ENCODE measurements around the gene VEGFC. TPM values are rescaled to one million over a fixed set of nuclear protein-coding genes. Genes with fewer than 3 reads are reported as not detected.

VEGFC gene
- total RNA-seq, 2 donors from 2014 or later = not detected

DNA sequence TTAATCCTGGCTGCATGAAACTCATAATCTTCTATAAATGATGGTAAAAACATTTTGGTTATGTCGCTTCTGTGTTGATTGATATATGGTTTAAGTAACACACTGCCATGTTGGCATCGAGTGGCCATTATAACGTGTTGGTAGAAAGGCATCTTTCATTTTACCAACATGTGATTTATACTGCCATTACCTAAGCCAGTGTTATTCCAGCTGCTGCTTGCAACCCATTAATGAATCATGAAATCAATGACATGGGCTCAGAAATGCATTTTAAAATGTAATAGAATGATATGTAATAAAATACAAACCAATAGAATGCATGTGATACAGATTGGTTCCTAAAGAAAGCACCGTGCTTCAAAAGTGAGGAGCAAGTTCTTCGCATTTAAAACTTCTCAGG, 102.0 kb downstream of the VEGFC start:
- Mint-ChIP-seq H3K27ac (no peak overlapping the region), H3K9me3 (no peaks in the 10 kb centered on the region), H3K4me3 (no peak overlapping the region), H3K4me1 (ENCODE audit: low read depth) (no peaks in the 10 kb centered on the region), H3K27me3 (ENCODE audit: low read depth) (no peaks in the 10 kb centered on the region), H3K36me3 (ENCODE audit: insufficient read depth in 2 of 2) (no peaks in the 10 kb centered on the region)
- no peak for DNase-seq
- ATAC-seq (replicated peaks in 1 of 2) = no peak

DNA sequence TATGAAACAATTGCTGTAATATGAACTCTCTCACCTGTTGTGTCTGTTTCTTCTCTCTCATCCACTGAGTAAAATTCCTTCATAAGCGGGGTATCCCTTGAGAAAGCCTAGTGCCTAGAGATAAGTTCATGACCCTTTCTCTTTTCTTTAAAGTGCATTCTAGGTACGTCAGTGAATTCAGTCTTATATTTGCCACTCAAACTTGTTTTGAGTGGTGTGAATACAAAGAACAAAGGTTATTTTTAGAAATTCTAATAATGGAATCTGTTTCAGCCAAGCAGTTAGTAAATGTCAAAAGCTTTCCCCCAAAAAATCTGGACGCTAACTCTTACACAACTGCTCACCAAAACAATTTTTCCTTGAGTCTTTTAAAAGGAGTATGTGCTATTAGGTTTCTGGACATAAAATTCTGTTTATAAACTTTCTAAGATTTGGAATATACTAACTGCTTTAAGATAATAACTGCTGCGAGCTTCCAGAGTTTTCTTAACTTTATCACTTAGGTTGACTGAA, 112.0 kb downstream of the VEGFC start:
- ATAC-seq (replicated peaks in 1 of 2) (no peak), DNase-seq (no peak)
- H3K9me3 Mint-ChIP-seq = peaks cover 0 to 3% of the 10 kb centered on the region in 2 donors
- H3K4me1 Mint-ChIP-seq (ENCODE audit: low read depth) = no peaks in the 10 kb centered on the region
- no peaks in the 10 kb centered on the region for H3K27me3 Mint-ChIP-seq (ENCODE audit: low read depth)
- H3K36me3 Mint-ChIP-seq (ENCODE audit: insufficient read depth in 2 of 2) = no peaks in the 10 kb centered on the region
- H3K4me3 Mint-ChIP-seq = no peak overlapping the region
- peak overlapping the region; percentile 55 for H3K27ac Mint-ChIP-seq

DNA sequence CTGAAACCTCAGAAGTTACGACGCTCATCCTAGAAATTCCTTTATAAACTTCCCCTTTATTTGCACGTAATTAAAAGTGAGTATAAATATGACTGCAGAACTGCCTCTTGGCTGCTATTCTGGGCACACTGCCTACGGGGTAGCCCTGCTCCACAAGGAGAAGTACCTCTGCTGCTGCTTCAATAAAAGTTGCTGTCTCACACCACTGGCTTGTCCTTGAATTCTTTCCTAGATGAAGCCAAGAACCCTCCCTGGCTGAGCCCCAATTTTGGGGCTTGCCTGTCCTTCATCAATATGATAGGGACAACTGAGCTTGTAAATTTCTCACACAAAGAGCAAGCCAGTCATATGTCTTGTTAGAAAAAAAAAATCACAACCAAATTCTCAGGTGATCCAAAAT, 115.8 kb downstream of the VEGFC start:
- peaks cover 0 to 3% of the 10 kb centered on the region in 2 donors for H3K9me3 Mint-ChIP-seq
- H3K36me3 Mint-ChIP-seq (ENCODE audit: insufficient read depth in 2 of 2) = no peaks in the 10 kb centered on the region
- no peak overlapping the region for H3K4me3 Mint-ChIP-seq
- no peak overlapping the region for H3K27ac Mint-ChIP-seq
- ATAC-seq (replicated peaks in 1 of 2) (no peak), DNase-seq (no peak)
- H3K27me3 Mint-ChIP-seq (ENCODE audit: low read depth) = no peaks in the 10 kb centered on the region
- no peaks in the 10 kb centered on the region for H3K4me1 Mint-ChIP-seq (ENCODE audit: low read depth)

DNA sequence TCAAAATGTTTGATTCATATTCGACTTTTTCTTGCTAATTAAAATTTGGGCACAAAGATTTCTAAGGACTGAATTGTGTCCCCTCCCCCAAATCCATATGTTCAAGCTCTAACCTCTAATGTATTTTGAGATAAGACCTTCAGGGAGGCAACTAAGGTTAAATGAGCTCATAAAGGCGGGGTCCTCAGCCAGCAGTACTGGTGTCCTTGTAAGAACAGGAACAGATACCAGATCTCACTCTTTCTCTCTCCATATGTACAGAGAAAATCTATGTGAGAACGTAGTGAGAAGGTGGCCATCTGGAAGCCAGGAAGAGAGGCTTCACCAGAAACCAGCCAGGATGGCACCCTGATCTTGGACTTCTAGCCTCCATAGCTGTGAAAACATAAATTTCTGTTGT, 116.9 kb downstream of the VEGFC start:
- Mint-ChIP-seq H3K9me3 (peaks cover 0 to 3% of the 10 kb centered on the region in 2 donors), H3K36me3 (ENCODE audit: insufficient read depth in 2 of 2) (no peaks in the 10 kb centered on the region), H3K27me3 (ENCODE audit: low read depth) (no peaks in the 10 kb centered on the region), H3K4me1 (ENCODE audit: low read depth) (no peaks in the 10 kb centered on the region), H3K27ac (no peak overlapping the region), H3K4me3 (no peak overlapping the region)
- no peak for ATAC-seq (replicated peaks in 1 of 2)
- DNase-seq = no peak

DNA sequence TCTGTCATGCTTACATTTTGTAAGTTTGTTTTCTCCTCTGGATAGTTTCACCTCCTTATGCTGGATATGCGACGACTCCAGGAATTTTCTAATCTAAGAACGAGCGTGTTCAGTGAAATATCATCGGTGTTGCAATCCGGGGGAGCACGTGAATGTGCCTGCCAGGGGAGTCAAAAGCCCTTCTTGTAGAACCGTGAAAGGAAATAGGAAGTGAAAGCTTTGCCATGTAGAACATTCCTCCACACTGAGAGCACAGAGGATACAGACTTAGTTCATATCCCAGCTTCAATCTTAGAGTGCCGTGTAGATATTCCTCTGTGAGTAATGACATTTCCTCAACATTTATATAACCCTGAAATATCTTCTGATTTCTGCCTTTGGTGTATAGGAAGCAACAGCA, 121.2 kb downstream of the VEGFC start:
- ATAC-seq (replicated peaks in 1 of 2) = no peak
- Mint-ChIP-seq H3K4me1 (ENCODE audit: low read depth) (no peaks in the 10 kb centered on the region), H3K4me3 (no peak overlapping the region), H3K27me3 (ENCODE audit: low read depth) (no peaks in the 10 kb centered on the region), H3K9me3 (no peaks in the 10 kb centered on the region), H3K36me3 (ENCODE audit: insufficient read depth in 2 of 2) (no peaks in the 10 kb centered on the region), H3K27ac (no peak overlapping the region)
- DNase-seq = no peak

DNA sequence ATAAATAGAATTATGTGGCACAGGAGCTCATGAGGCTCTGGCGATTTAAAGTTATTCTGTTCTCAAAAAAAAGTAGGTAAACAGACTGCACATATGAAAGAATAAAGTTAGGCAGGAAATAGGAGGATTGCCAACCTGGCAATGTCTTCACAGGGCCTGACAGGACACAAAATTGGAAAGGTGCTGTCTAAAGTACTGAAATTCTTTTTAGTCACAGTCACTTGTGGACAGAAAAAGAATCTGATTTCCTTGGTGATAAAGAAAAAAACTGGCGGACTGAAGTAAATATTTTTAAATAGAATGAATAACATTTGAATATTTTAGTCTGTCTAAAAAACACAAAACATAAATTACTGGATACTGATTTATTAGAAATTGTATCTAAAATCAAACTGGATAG, 124.4 kb downstream of the VEGFC start:
- no peak overlapping the region for H3K4me3 Mint-ChIP-seq
- no peaks in the 10 kb centered on the region for H3K9me3 Mint-ChIP-seq
- H3K27ac Mint-ChIP-seq = no peak overlapping the region
- no peaks in the 10 kb centered on the region for H3K27me3 Mint-ChIP-seq (ENCODE audit: low read depth)
- H3K36me3 Mint-ChIP-seq (ENCODE audit: insufficient read depth in 2 of 2) = no peaks in the 10 kb centered on the region
- ATAC-seq (replicated peaks in 1 of 2) (no peak), DNase-seq (no peak)
- no peaks in the 10 kb centered on the region for H3K4me1 Mint-ChIP-seq (ENCODE audit: low read depth)

DNA sequence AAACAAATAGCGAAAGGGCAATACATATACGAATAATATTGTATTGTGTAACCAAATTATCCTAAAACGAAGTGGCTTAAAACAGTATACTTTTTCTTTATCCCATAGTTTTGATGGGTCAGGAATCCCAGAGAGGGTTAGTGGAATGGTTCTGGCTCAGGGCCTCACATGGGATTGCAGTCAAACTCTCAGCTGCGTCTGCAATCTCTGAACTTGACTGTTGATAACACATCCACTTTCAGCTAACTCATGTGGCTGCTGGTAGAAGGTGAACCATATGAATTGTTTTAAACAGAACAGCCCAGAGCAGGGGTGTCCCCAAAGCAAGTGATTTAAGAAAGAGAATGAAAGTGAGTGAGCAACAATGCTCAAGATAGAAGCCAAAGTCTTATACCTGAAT, 127.8 kb downstream of the VEGFC start:
- Mint-ChIP-seq H3K36me3 (ENCODE audit: insufficient read depth in 2 of 2) (no peaks in the 10 kb centered on the region), H3K4me3 (no peak overlapping the region), H3K9me3 (no peaks in the 10 kb centered on the region), H3K27me3 (ENCODE audit: low read depth) (no peaks in the 10 kb centered on the region), H3K27ac (no peak overlapping the region), H3K4me1 (ENCODE audit: low read depth) (no peaks in the 10 kb centered on the region)
- no peak for DNase-seq
- ATAC-seq (replicated peaks in 1 of 2) = no peak

DNA sequence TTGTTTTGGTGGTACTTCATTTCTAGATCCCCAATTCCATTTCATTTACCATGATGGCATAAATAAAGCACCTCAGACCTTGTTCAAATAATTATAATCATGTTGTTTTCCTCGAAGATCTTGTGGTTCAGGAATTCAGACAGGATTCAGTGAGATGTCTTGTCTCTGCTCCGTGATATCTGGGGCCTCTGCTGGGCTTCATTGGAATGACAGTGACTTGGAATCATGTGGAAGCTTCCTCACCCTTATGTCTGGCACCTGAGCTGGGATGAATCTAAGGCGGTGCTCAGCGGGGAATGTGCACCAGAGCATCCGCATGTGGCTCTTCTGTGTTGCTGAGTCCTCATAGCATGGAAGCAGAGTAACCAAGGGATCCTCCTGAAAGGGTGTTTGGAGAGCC, 132.2 kb downstream of the VEGFC start:
- DNase-seq = no peak
- Mint-ChIP-seq H3K4me3 (no peak overlapping the region), H3K27ac (no peak overlapping the region), H3K4me1 (ENCODE audit: low read depth) (no peaks in the 10 kb centered on the region), H3K36me3 (ENCODE audit: insufficient read depth in 2 of 2) (no peaks in the 10 kb centered on the region), H3K9me3 (peaks cover 0 to 1% of the 10 kb centered on the region in 2 donors), H3K27me3 (ENCODE audit: low read depth) (no peaks in the 10 kb centered on the region)
- ATAC-seq (replicated peaks in 1 of 2) = no peak

DNA sequence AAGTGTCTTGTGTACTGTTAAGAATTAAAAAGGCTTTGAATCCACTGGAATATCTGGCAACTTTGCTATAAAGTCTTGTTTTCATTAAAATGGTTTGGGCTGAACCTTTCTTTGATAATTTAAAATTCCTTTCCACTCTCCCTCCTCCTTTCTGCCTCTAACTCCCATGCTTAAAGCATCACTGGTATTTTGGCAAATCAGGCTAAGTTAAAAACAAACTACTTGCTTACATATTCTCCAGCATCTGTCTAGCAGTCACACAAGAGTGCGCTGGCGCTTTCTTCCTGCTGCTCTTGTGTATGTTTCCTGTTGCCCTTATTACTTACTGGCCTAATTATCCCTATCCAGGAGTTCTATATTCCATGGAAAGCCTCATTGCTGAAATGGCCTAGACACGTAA, 136.6 kb downstream of the VEGFC start:
- no peak for ATAC-seq (replicated peaks in 1 of 2)
- Mint-ChIP-seq H3K27me3 (ENCODE audit: low read depth) (no peaks in the 10 kb centered on the region), H3K27ac (no peak overlapping the region), H3K9me3 (peaks cover 0 to 1% of the 10 kb centered on the region in 2 donors), H3K36me3 (ENCODE audit: insufficient read depth in 2 of 2) (no peaks in the 10 kb centered on the region), H3K4me1 (ENCODE audit: low read depth) (no peaks in the 10 kb centered on the region), H3K4me3 (no peak overlapping the region)
- no peak for DNase-seq

DNA sequence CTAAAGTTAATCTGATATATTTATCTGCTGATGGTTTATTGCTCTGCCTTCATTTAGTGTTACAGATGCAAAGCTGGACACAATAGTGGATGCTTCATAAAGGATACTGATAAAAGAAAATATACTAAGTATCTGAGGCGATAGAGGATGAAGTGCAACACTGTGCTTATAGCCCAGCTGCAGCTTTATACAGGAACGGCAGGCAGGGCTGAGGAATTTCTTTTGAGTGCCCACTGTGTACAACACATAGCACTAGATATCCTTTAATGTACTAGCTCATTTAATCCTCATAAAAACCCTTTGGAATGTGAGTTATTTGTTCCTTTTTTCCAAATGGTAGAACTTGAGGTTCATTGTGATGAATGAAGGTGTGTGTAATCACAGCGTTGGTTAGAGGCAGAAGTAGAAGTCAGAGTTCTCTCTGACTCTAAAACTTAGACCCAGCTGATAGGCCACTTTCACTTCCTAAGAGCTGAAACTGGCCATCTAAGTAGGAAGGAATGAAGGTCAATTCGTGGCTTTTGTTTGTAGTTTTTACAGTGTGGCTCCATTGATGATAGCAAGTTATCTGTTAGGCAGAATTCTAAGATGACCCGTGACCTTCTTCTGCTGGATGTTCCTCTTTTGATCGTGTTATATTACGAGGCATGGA, 138.0 kb downstream of the VEGFC start:
- H3K27ac Mint-ChIP-seq = no peak overlapping the region
- no peak overlapping the region for H3K4me3 Mint-ChIP-seq
- ATAC-seq (replicated peaks in 1 of 2) (no peak), DNase-seq (no peak)
- H3K4me1 Mint-ChIP-seq (ENCODE audit: low read depth) = no peaks in the 10 kb centered on the region
- H3K27me3 Mint-ChIP-seq (ENCODE audit: low read depth) = no peaks in the 10 kb centered on the region
- H3K36me3 Mint-ChIP-seq (ENCODE audit: insufficient read depth in 2 of 2) = no peaks in the 10 kb centered on the region
- H3K9me3 Mint-ChIP-seq = peaks cover 0 to 1% of the 10 kb centered on the region in 2 donors

DNA sequence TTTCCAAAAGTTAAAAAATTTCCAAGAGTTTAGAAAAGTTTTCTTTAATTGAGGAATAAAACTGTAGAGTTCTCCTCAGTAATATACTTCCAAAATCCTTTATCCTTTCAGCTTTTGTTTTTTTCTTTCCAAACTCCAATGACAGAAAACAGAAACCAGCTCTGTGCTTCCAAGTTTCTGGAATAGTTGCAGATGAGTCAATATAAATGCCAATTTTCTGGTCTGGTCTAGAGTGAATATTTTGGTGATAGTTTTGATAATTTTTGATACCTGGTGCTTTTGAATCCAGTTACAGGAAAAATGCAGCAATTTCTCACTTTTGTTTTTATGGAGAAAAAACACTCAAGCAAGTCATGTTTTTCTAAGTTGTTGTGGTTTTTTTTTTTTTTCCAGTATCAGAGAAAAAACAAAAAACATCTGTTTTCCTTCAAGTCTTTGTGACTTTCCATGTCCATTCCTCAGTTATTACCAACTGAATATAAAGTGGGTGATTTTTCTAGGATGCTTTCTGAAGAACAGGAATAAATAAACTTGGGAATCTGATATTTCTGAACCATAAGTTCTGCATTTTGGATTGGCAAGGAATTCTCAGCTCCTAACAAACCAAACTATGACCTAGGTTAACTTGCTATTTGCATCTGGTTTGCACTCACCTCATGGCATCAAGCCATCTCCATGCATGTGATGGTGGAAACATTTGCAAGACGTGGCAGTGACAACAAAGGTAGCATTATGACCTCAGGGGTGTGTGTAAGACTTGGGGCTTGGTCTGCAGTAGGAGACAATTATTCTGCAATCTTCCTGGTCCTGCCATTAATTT, 139.1 kb downstream of the VEGFC start:
- no peaks in the 10 kb centered on the region for H3K36me3 Mint-ChIP-seq (ENCODE audit: insufficient read depth in 2 of 2)
- peaks cover 0 to 1% of the 10 kb centered on the region in 2 donors for H3K9me3 Mint-ChIP-seq

DNA sequence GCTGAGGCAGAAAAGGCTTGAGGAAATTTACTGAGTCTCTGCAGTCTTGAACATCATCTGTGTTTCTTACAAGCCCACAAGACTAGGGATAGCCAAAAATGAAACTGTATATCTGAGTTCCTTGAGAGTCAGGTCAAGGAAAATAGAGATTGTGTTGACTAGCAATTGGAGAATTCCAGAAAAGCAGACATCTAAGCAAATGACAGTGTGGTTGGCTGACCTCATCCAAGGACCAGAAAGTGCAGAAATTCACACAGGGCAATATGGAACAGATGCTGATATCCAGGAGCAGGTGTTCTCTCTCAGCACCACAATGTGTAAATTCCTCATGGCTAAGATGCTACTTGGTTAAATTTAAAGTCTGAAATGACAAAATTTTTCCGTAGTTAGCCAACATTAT, 146.4 kb downstream of the VEGFC start:
- H3K9me3 Mint-ChIP-seq = peaks cover 1 to 3% of the 10 kb centered on the region in 2 donors

More for the DNA sequence above, 139.1 kb downstream of the VEGFC start:
- ATAC-seq (replicated peaks in 1 of 2) (no peak), DNase-seq (no peak)
- no peak overlapping the region for H3K4me3 Mint-ChIP-seq
- H3K27ac Mint-ChIP-seq = no peak overlapping the region
- H3K27me3 Mint-ChIP-seq (ENCODE audit: low read depth) = no peaks in the 10 kb centered on the region
- H3K4me1 Mint-ChIP-seq (ENCODE audit: low read depth) = no peaks in the 10 kb centered on the region

DNA sequence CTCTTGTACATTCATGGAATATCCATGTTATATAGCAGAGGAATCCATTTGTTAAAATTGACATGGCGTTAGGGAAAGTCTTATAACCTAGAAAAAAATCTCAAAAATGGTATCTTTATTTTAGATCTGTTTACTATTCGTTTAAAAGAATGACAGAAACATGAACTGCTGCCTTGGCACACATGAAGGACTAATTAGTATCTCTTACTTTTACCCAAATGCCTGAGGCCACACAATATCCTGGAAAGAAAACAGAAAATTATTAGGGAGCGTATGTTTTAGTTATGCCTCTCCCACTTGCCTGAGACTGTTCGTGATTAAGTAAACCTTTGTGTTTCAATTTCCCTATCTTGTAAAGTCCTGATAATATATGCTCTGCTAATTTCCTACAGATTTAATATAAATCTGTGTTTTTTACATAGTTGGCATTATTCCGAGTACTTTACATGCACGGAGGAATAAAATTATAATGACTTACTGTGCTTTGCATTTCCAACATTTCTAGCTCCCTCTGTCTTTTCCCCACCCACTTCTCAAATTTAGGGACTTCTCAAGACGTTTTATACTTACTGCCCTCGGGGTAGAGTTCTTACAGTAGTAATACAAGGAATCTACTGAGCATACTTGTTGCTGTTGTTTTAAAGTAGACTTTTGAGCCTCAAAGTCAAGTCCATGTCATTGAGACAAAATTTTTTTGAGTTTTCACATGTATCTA, 147.3 kb downstream of the VEGFC start:
- Mint-ChIP-seq H3K4me1 (ENCODE audit: low read depth) (no peaks in the 10 kb centered on the region), H3K27ac (no peak overlapping the region), H3K9me3 (peaks cover 1 to 3% of the 10 kb centered on the region in 2 donors), H3K36me3 (ENCODE audit: insufficient read depth in 2 of 2) (no peaks in the 10 kb centered on the region), H3K27me3 (ENCODE audit: low read depth) (no peaks in the 10 kb centered on the region), H3K4me3 (no peak overlapping the region)
- no peak for DNase-seq
- ATAC-seq (replicated peaks in 1 of 2) = no peak

More for the DNA sequence above, 146.4 kb downstream of the VEGFC start:
- ATAC-seq (replicated peaks in 1 of 2) (no peak), DNase-seq (no peak)
- Mint-ChIP-seq H3K4me3 (no peak overlapping the region), H3K36me3 (ENCODE audit: insufficient read depth in 2 of 2) (no peaks in the 10 kb centered on the region), H3K4me1 (ENCODE audit: low read depth) (no peaks in the 10 kb centered on the region), H3K27me3 (ENCODE audit: low read depth) (no peaks in the 10 kb centered on the region), H3K27ac (no peak overlapping the region)

All from activated T-cell treated with anti-CD3 and anti-CD28 coated beads, Interleukin-2, amount 50 U/mL, for 72 hours (primary cell).